Stomach smooth muscle (tissue), 2 donors: ENCODE measurements around the gene MEX3C.

Experiments used
- H3K27ac ChIP-seq: one replicate; pipeline ENCODE4 v1.7.0; 2013; ENCODE audit warnings: mild to moderate bottlenecking, low read length, inconsistent platforms
- H3K27me3 ChIP-seq, 2 donors: one replicate each; pipeline ENCODE4 v1.7.0; 2013; ENCODE audit warnings: low read length in 2 of 2; ENCODE audit not compliant: insufficient read depth in 2 of 2, control insufficient read depth in 1 of 2
- H3K36me3 ChIP-seq, 2 donors: one replicate each; pipeline ENCODE4 v1.7.0; 2013; ENCODE audit warnings: low read length in 2 of 2; ENCODE audit not compliant: control insufficient read depth in 2 of 2, insufficient read depth in 2 of 2
- H3K4me1 ChIP-seq: one replicate; pipeline ENCODE4 v1.7.0; 2013; ENCODE audit warnings: low read length; ENCODE audit not compliant: control insufficient read depth, insufficient read depth
- H3K4me3 ChIP-seq, 2 donors: one replicate each; pipeline ENCODE4 v1.7.0; 2013; ENCODE audit warnings: low read length in 2 of 2
- H3K9ac ChIP-seq, 2 donors: one replicate each; pipeline ENCODE4 v1.7.0; 2013; ENCODE audit warnings: low read length in 2 of 2, mild to moderate bottlenecking in 1 of 2
- H3K9me3 ChIP-seq, 2 donors: one replicate each; pipeline ENCODE4 v1.7.0; 2013; ENCODE audit warnings: low read length in 2 of 2; ENCODE audit not compliant: control insufficient read depth in 2 of 2
- donor health status: healthy.
- donor health status: Pancreatic carcinoma.

MEX3C gene

DNA sequence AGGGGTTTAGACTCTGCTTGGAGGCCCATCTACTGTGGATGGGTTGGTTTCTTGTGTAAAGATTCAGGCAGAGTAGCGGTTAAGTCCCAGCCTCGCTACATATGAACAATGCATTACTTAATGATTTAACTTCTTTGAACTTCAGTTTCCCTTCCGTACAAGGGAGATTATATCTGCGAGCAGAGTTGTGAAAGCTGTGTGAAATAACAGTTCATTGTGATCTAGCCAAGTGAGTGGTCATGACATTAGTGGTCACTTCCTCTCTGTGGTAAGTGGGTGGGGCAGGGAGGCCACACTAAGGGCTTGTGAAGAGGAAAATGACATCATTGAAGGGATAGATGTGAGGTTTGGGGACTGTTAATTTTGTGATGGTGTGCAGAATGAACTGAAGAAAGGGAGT is 14.1 kb upstream of the MEX3C start:
- no peaks in the 10 kb centered on the region for H3K36me3 ChIP-seq
- H3K9me3 ChIP-seq: no peaks in the 10 kb centered on the region
- H3K4me1 ChIP-seq: no peaks in the 10 kb centered on the region
- H3K27ac ChIP-seq: no peak overlapping the region
- H3K27me3 ChIP-seq: no peaks in the 10 kb centered on the region
- H3K9ac ChIP-seq: no peak overlapping the region
- H3K4me3 ChIP-seq: no peak overlapping the region

DNA sequence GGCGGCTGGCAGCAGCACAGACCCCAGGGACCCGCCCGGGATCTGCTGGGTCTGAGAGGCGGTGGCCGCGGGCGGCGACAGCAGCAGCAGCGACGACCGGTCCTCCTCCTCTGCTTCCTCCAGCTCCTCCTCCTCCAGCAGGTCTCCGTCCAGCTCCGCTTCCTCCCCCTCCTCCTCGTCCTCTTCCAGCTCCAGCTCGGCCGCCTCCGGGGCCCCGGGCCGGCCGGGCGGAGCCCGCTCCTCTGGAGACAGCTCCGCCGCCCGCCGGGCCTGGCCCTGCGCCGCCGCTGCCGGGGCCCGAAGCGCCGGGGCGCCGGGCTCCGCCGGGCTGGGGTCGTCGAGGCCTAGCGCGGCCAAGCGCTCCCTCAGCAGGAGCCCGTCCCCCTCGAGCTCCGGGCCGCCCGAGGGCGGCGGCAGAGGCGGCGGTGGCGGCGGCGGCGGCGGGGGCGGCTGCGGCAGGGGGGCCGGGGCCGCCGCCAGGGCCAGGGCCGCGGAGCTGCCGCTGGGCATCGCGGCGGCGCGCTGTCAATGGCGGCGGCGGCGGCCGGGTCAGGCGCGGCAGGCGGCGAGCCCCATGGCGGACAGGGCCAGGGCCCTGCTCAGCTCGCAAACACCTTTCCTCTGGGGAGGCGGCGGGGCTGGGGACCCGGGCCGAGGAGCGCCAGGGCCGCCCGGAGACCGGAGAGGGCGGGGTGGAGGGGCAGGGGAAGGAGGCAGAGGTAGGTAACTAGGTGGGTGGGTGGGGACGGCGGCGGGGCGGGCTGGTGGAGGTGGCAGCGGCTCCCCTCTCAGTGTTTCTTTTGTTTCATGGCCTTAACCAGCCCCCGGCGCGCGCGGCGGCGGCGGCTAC is 445 bp downstream of the MEX3C start:
- peak overlapping the region; percentile 89 to 90 for H3K4me3 ChIP-seq
- peak overlapping the region; percentile 81 for H3K27ac ChIP-seq
- H3K36me3 ChIP-seq: no peaks in the 10 kb centered on the region
- no peaks in the 10 kb centered on the region for H3K27me3 ChIP-seq
- H3K9ac ChIP-seq: peak overlapping the region; percentile 83 to 91
- H3K9me3 ChIP-seq: no peaks in the 10 kb centered on the region
- peaks cover 16% of the 10 kb centered on the region for H3K4me1 ChIP-seq

DNA sequence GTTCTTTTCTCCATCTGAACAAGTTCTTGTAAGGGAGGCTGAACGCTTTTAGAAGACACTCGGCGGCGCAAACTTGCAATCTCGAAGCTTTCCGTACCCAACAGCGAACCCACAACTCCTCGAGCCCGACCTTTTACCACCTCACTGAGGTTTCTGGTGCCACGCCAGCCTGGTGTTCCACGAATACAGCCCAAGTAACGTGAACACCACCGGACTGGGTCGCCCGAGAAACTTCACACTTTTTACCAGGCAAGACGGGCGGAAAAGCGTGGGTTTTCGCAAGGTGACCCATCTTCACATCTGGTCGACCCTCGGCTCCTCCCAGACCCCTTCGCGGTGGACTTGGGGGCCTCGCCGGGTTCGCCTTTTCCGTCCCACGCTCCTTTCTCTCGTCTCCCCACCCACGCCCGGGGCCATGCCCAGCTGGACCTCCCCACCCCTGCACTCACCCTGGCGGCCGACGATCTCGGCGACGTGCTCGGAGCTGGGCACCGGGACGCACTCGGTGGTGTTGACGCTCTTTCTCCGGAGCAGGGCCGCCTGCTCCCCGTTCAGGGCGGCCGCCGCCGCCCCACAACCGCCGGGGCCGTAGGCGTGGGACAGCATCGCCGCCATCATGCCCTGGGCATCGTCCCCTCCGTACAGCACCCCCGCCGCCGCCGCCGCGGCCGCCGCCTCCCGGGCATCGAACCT is 1.2 kb downstream of the MEX3C start:
- Histone ChIP-seq H3K9me3 (no peaks in the 10 kb centered on the region), H3K4me1 (peaks cover 16% of the 10 kb centered on the region), H3K27me3 (no peaks in the 10 kb centered on the region), H3K36me3 (no peaks in the 10 kb centered on the region), H3K27ac (peak overlapping the region; percentile 81), H3K9ac (peak overlapping the region; percentile 83 to 91), H3K4me3 (peak overlapping the region; percentile 89 to 90)

DNA sequence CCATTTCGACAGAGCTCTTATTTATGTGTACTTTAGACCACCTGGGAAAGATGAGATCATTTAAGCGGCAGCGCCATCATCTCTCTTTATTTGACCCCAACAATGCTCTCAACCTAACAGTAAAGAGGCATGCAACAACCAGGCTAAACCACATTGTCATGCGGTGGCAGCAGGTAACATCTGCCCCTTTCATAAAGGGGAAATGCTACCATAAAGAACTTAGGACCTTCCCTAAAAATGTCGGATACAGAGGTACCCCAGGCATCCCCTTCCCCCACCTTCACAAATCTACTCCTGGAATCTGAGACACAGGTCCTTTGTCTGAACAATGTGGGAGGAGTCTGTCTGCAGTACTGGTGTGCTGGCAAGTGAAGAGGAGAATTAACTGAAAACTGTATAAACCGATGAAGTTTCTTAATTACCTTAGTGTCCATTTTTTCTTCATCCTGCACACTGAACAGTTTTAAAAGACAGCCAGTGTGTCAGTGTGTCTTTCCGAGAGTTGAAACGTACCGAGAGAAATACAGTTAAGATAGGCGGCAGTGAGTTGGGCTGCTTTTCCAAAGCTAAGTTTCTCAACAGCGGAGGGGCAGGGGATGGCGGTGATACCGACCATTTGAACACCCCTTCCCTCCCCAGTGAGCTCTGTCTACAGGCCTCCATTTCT is 1.9 kb downstream of the MEX3C start:
- peak overlapping the region; percentile 81 for H3K27ac ChIP-seq
- peak overlapping the region; percentile 89 to 90 for H3K4me3 ChIP-seq
- H3K4me1 ChIP-seq: peaks cover 16% of the 10 kb centered on the region
- no peaks in the 10 kb centered on the region for H3K27me3 ChIP-seq
- H3K36me3 ChIP-seq: no peaks in the 10 kb centered on the region
- H3K9ac ChIP-seq: peak overlapping the region; percentile 83 to 91
- no peaks in the 10 kb centered on the region for H3K9me3 ChIP-seq

DNA sequence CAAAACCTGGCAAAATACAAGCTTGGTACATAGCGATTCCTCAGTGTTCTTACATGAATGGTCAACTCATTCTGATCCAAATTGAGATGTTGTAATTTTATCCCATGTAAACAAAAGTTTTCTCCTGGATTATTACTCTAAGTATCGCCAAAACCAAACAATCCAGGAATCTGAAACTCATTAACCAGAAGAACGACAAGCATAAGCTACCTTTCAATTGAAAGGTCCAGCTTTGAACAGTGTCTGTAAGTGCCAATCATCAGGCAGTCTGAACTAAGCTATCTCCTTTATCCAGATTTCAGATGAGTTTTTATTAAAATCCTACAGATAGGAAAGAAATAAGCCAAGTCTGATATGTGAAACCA is 2.4 kb downstream of the MEX3C start:
- H3K36me3 ChIP-seq: no peaks in the 10 kb centered on the region
- no peaks in the 10 kb centered on the region for H3K9me3 ChIP-seq
- peaks cover 16% of the 10 kb centered on the region for H3K4me1 ChIP-seq
- H3K27me3 ChIP-seq: no peaks in the 10 kb centered on the region
- peak overlapping the region; percentile 89 to 90 for H3K4me3 ChIP-seq
- H3K9ac ChIP-seq: peak overlapping the region in 1 of 2 donors; percentile 83
- H3K27ac ChIP-seq: peak overlapping the region; percentile 31

DNA sequence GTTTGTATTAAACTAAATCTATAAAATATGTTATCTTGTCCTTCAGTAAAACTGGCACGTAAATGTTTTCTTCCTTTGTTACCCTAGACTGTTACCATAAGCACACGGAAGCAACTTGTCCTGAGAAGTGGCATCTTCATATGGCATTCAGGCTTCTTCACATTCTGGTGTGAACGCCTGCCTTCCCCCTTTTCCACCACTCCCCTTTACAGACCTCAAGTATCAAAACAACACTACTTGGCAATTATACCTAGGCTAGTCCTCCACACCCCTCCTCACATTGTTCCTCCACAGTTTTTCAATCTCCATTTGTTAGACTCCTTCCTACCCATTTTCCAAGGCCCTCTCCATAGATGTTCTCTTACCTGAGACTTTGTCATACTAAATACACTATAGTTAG is 2.9 kb downstream of the MEX3C start:
- H3K27ac ChIP-seq: peak overlapping the region; percentile 31
- no peaks in the 10 kb centered on the region for H3K36me3 ChIP-seq
- H3K9ac ChIP-seq: peak overlapping the region in 1 of 2 donors; percentile 83
- H3K4me1 ChIP-seq: peaks cover 16% of the 10 kb centered on the region
- H3K4me3 ChIP-seq: peak overlapping the region; percentile 89 to 90
- H3K9me3 ChIP-seq: no peaks in the 10 kb centered on the region
- H3K27me3 ChIP-seq: no peaks in the 10 kb centered on the region

DNA sequence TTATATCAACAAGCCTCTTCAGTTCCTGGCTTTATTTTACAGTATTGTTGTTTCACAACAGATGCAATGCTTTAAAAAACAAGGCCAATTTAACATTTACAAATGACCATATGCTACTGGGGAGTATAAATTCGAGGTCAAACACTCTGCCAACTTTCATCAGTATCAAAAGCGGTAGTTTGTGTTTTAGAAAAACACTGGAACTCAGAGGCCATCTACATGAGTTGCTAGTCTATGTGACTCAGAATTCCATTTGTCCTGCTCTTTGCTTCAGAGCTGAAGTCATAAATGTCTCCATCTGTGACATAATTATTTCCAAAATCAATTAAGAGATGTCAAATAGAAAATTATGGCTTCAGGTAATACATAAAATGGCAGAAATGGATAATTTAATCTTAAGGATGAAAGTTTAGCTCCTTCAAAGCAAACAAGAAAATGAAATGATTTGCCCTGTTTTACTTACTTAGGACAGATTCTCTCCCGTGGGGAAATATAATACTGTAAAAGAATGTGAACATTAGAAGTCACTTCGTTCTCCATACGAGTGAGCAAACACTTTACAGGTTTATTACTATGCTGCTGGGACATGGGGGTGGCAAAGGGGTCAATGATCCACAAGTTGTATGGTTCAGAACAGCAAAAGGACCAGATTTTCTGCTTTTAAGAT is 3.7 kb downstream of the MEX3C start:
- no peak overlapping the region for H3K27ac ChIP-seq
- H3K9me3 ChIP-seq: no peaks in the 10 kb centered on the region
- no peaks in the 10 kb centered on the region for H3K36me3 ChIP-seq
- no peak overlapping the region for H3K9ac ChIP-seq
- H3K27me3 ChIP-seq: no peaks in the 10 kb centered on the region
- peak overlapping the region in 1 of 2 donors; percentile 89 for H3K4me3 ChIP-seq
- peaks cover 16% of the 10 kb centered on the region for H3K4me1 ChIP-seq

DNA sequence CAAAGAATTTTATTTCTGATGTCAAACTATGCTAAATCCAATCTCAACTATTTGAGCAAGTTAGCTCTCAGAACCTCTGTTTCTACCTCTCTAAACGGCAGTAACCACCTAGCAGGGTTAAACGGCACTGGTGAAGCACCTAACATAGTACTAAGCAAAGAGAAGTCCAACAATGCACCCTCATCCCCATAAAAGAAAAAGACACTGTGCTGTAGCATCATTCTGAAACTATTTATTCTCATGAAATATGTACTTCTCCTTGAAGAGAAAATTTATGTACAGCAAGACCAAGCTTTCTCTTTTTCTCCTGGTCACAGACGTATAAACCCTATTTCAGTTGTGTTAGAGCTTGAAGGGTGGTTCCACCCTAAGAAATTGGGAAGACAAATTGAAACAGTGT is 4.8 kb downstream of the MEX3C start:
- H3K4me3 ChIP-seq: no peak overlapping the region
- H3K9ac ChIP-seq: no peak overlapping the region
- no peaks in the 10 kb centered on the region for H3K27me3 ChIP-seq
- no peak overlapping the region for H3K27ac ChIP-seq
- H3K36me3 ChIP-seq: no peaks in the 10 kb centered on the region
- peaks cover 16% of the 10 kb centered on the region for H3K4me1 ChIP-seq
- no peaks in the 10 kb centered on the region for H3K9me3 ChIP-seq

DNA sequence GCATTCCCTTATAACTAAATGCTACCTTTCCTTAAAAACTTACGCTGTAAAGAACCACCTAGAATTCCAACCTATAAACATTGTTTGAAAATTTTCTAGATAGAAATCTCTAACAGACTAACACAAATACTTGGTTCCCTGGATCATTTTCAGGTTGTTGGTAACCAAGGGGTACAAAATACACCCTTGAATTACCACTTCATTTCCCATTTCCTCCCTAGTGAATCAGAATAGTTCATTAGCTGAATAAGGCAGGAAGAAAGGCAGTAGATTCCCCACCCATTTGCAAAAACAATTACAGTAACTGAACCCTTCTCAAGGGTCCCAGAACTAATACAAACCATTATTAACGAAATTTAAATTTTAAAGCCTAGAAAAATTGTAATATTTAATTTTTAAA is 5.5 kb downstream of the MEX3C start:
- no peak overlapping the region for H3K4me3 ChIP-seq
- H3K27ac ChIP-seq: no peak overlapping the region
- H3K9ac ChIP-seq: no peak overlapping the region

DNA sequence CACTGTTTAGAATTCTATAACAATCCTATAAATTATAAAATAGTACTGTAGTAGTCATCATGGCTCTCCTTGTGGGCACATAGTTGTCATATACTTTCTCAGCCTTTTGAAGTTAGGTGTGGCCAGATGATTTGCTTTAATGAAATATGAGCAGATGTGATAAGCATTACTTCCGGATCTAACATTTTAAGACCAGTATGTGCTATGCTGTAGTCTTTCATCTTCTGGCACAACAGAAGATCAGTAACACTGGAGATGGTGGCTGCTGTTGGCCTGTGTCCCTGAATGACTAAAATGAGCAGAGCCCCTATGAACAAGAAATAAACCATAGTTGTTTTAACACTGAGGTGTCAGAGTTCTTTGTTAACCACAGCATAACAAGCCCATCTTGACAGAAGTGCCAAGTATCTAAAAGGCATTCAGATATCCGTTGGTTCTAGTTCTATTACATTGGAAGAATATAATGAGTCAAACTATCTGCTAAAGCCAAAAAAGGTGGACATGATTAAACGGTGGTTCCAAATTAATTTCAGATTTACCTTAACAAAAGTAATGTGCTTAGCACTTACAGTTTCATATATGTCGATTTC is 6.3 kb downstream of the MEX3C start:
- Histone ChIP-seq H3K9me3 (no peaks in the 10 kb centered on the region), H3K27ac (no peak overlapping the region), H3K36me3 (no peaks in the 10 kb centered on the region), H3K9ac (no peak overlapping the region), H3K4me1 (peaks cover 16% of the 10 kb centered on the region), H3K27me3 (no peaks in the 10 kb centered on the region), H3K4me3 (no peak overlapping the region)

More for the DNA sequence above, 5.5 kb downstream of the MEX3C start:
- Histone ChIP-seq H3K9me3 (no peaks in the 10 kb centered on the region), H3K4me1 (peaks cover 16% of the 10 kb centered on the region), H3K27me3 (no peaks in the 10 kb centered on the region), H3K36me3 (no peaks in the 10 kb centered on the region)
